GM19099 (cell line): ENCODE data around the gene GUCY2F.

Source experiments
- POLR2A ChIP-seq: IDR thresholded peaks from 3 replicates; pipeline ENCODE4 v1.6.1; 2011; ENCODE audit warnings: low read depth; ENCODE audit not compliant: insufficient read length; ENCODE audit errors: extremely low read depth

The GUCY2F gene

GRCh38 chrX:109372291-109372690, 109.6 kb downstream of the GUCY2F start:
- no peak for TF ChIP-seq POLR2A

- TF ChIP-seq POLR2A, result no peak
Observed at GRCh38 chrX:109362101-109362500, 119.8 kb downstream of the GUCY2F start.

GRCh38 chrX:109360301-109360700, 121.6 kb downstream of the GUCY2F start:
- TF ChIP-seq POLR2A, result no peak

- TF ChIP-seq POLR2A, result no peak
Observed at GRCh38 chrX:109357706-109358105, 124.2 kb downstream of the GUCY2F start.

GRCh38 chrX:109356684-109357083, 125.2 kb downstream of the GUCY2F start:
- no peak for TF ChIP-seq POLR2A

GRCh38 chrX:109352066-109352588, 129.8 kb downstream of the GUCY2F start:
- no peak for TF ChIP-seq POLR2A

GRCh38 chrX:109351557-109351956, 130.3 kb downstream of the GUCY2F start:
- TF ChIP-seq POLR2A, result no peak

GRCh38 chrX:109350551-109350950, 131.3 kb downstream of the GUCY2F start:
- TF ChIP-seq POLR2A, result no peak

- no peak for TF ChIP-seq POLR2A
Observed at GRCh38 chrX:109350051-109350450, 131.8 kb downstream of the GUCY2F start.

GRCh38 chrX:109347632-109348031, 134.3 kb downstream of the GUCY2F start:
- no peak for TF ChIP-seq POLR2A

GRCh38 chrX:109346491-109346890, 135.4 kb downstream of the GUCY2F start:
- TF ChIP-seq POLR2A, result no peak

GRCh38 chrX:109345856-109346255, 136.0 kb downstream of the GUCY2F start:
- no peak for TF ChIP-seq POLR2A

- TF ChIP-seq POLR2A, result no peak
Observed at GRCh38 chrX:109344678-109345077, 137.2 kb downstream of the GUCY2F start.

GRCh38 chrX:109344101-109344500, 137.8 kb downstream of the GUCY2F start:
- no peak for TF ChIP-seq POLR2A

GRCh38 chrX:109343671-109344070, 138.2 kb downstream of the GUCY2F start:
- TF ChIP-seq POLR2A, result no peak

- TF ChIP-seq POLR2A, result no peak
Observed at GRCh38 chrX:109336141-109336540, 145.7 kb downstream of the GUCY2F start.

- TF ChIP-seq POLR2A, result no peak
Observed at GRCh38 chrX:109327251-109327650, 154.6 kb downstream of the GUCY2F start.
